IMR-90 (cell line): ENCODE measurements around the gene ADARB2. TPM values are rescaled to one million over a fixed set of nuclear protein-coding genes. Genes with fewer than 3 reads are reported as not detected.

Experiments
- ATAC-seq: fragments of 200-7000 bp; cut with Tn5 transposase; 2 replicates; pipeline ENCODE4 v1.9.1; 2020; ENCODE audit warnings: low read depth, mild to moderate bottlenecking, moderate library complexity
- BruUV-seq: library from RNA; stranded (reverse); fragments of 400-500 nt; replicated peaks from 2 replicates; lab custom pipeline; 2021; lab: Mats Ljungman, UMichigan
- CTCF ChIA-PET: fragments of 300-600 bp; formaldehyde crosslinking; extraction: SDS; loops from one replicate; lab custom pipeline; 2021; ENCODE audit warnings: antibody characterized with exemption; lab: Yijun Ruan, JAX
- POLR2A ChIA-PET: fragments of 300-600 bp; sonication (Branson Sonifier 250); formaldehyde crosslinking; loops from one replicate; lab custom pipeline; 2022; ENCODE audit warnings: antibody characterized with exemption; ENCODE audit not compliant: unreplicated experiment; lab: Charles Lee
- DNase-seq: peaks from one replicate; pipeline ENCODE4 v3.0.0; 2013
- H2AFZ ChIP-seq: replicated peaks from 2 replicates; pipeline ENCODE3; 2013; ENCODE audit warnings: low read length, mild to moderate bottlenecking; ENCODE audit not compliant: poor library complexity
- H2AK5ac ChIP-seq: 2 replicates; pipeline ENCODE4 v1.6.1; 2013; ENCODE audit warnings: low read depth, low read length, inconsistent platforms
- H2AK9ac ChIP-seq: replicated peaks from 2 replicates; pipeline ENCODE3; 2013; ENCODE audit warnings: mild to moderate bottlenecking, low read depth, low read length, moderate library complexity; ENCODE audit not compliant: poor library complexity
- H2BK120ac ChIP-seq: 2 replicates; pipeline ENCODE4 v1.6.1; 2013; ENCODE audit warnings: low read depth, low read length, inconsistent platforms
- H2BK15ac ChIP-seq: 3 replicates; pipeline ENCODE4 v1.6.1; 2013; ENCODE audit warnings: low read depth, low read length, inconsistent platforms
- H2BK20ac ChIP-seq: 2 replicates; pipeline ENCODE4 v1.6.1; 2013; ENCODE audit warnings: low read depth, mild to moderate bottlenecking, inconsistent platforms, low read length, moderate library complexity
- H2BK5ac ChIP-seq: 2 replicates; pipeline ENCODE4 v1.6.1; 2013; ENCODE audit warnings: mild to moderate bottlenecking, low read depth, low read length, inconsistent platforms; ENCODE audit not compliant: poor library complexity, severe bottlenecking
- H3K14ac ChIP-seq: replicated peaks from 2 replicates; pipeline ENCODE4 v1.6.1; 2013; ENCODE audit warnings: low read depth, low read length, inconsistent platforms
- H3K18ac ChIP-seq: 2 replicates; pipeline ENCODE4 v1.6.1; 2013; ENCODE audit warnings: low read depth, low read length, control low read depth
- H3K23ac ChIP-seq: 2 replicates; pipeline ENCODE4 v1.6.1; 2013; ENCODE audit warnings: low read depth, low read length, inconsistent platforms
- H3K27ac ChIP-seq: 2 replicates; pipeline ENCODE4 v1.5.1; 2013; ENCODE audit warnings: mild to moderate bottlenecking, control low read depth, low read length; ENCODE audit not compliant: insufficient read depth
- H3K27me3 ChIP-seq: 2 replicates; pipeline ENCODE4 v1.6.1; 2013; ENCODE audit warnings: low read length; ENCODE audit not compliant: control insufficient read depth, insufficient read depth
- H3K36me3 ChIP-seq: 2 replicates; pipeline ENCODE4 v1.6.1; 2013; ENCODE audit warnings: low read length, mixed read lengths; ENCODE audit not compliant: control insufficient read depth, insufficient read depth
- H3K4ac ChIP-seq: 2 replicates; pipeline ENCODE4 v1.6.1; 2013; ENCODE audit warnings: low read depth, low read length, inconsistent platforms
- H3K4me1 ChIP-seq: 2 replicates; pipeline ENCODE4 v1.6.1; 2013; ENCODE audit warnings: low read length, mixed read lengths; ENCODE audit not compliant: control insufficient read depth, insufficient read depth
- H3K4me2 ChIP-seq: 2 replicates; pipeline ENCODE4 v1.6.1; 2013; ENCODE audit warnings: low read depth, mild to moderate bottlenecking, control low read depth, low read length, moderate library complexity
- H3K4me3 ChIP-seq: 2 replicates; pipeline ENCODE4 v1.5.1; 2013; ENCODE audit warnings: low read depth, mild to moderate bottlenecking, control low read depth, low read length, moderate library complexity; ENCODE audit not compliant: insufficient read depth
- H3K56ac ChIP-seq: 2 replicates; pipeline ENCODE4 v1.6.1; 2013; ENCODE audit warnings: low read length, inconsistent platforms; ENCODE audit not compliant: insufficient read depth; ENCODE audit errors: extremely low read depth
- H3K79me1 ChIP-seq, 2 experiments: 2 replicates each; pipeline ENCODE4 v1.6.1; 2013; ENCODE audit warnings: low read length in 2 of 2, inconsistent platforms in 1 of 2, low read depth in 1 of 2
- H3K9ac ChIP-seq: 2 replicates; pipeline ENCODE4 v1.6.1; 2013; ENCODE audit warnings: low read depth, low read length, control low read depth
- H3K9me1 ChIP-seq: 2 replicates; pipeline ENCODE4 v1.6.1; 2013; ENCODE audit warnings: low read length, inconsistent platforms; ENCODE audit not compliant: insufficient read depth
- H3K9me3 ChIP-seq: 2 replicates; pipeline ENCODE4 v1.6.1; 2013; ENCODE audit warnings: low read length; ENCODE audit not compliant: control insufficient read depth, insufficient read depth
- H4K20me1 ChIP-seq: 2 replicates; pipeline ENCODE4 v1.6.1; 2013; ENCODE audit warnings: low read length, inconsistent platforms; ENCODE audit not compliant: insufficient read depth
- H4K5ac ChIP-seq: 2 replicates; pipeline ENCODE4 v1.6.1; 2013; ENCODE audit warnings: mild to moderate bottlenecking, low read depth, low read length, control low read depth
- H4K8ac ChIP-seq, 2 experiments: 2 replicates each; pipeline ENCODE4 v1.6.1; 2013; ENCODE audit warnings: low read depth in 2 of 2, low read length in 2 of 2, control low read depth in 1 of 2, inconsistent platforms in 1 of 2
- H4K91ac ChIP-seq: 2 replicates; pipeline ENCODE4 v1.6.1; 2013; ENCODE audit warnings: low read depth, low read length, inconsistent platforms; ENCODE audit not compliant: insufficient read depth
- POLR2A ChIP-seq: IDR thresholded peaks from 2 replicates; pipeline ENCODE4 v1.6.1; 2012; ENCODE audit warnings: mild to moderate bottlenecking, low read depth, low read length
- SMC3 ChIP-seq: fragments of 150-350 bp; IDR thresholded peaks from 2 replicates; pipeline ENCODE4 v1.6.1; 2016; ENCODE audit warnings: low read depth, mild to moderate bottlenecking, antibody characterized with exemption, low read length, moderate library complexity
- WGBS, 2 experiments: methylation state at CpG; one replicate each; pipeline versions ENCODE4 v1.1.5 to v1.1.7; 2013; ENCODE audit warnings: missing lambda C conversion rate in 2 of 2; ENCODE audit not compliant: insufficient read length in 1 of 2; ENCODE audit errors: extremely low coverage in 2 of 2; 5-methylcytosine and 5-hydroxymethylcytosine counted together
- dilution Hi-C: fragments of 300-500 bp; cut with HindIII; formaldehyde crosslinking; loops from one replicate; pipeline ENCODE4 v1.14.3; 2018; ENCODE audit warnings: low sequenced_read_pairs; ENCODE audit not compliant: unreplicated experiment
- in situ Hi-C: fragments of 300-500 bp; cut with MboI; formaldehyde crosslinking; loops from 3 replicates; pipeline ENCODE4 v1.14.3; 2019; ENCODE audit warnings: low sequenced_read_pairs, inconsistent platforms, mixed read lengths
- intact Hi-C: fragments of 100-400 bp; cut with micrococcal nuclease; formaldehyde crosslinking; loops from 2 replicates; pipeline ENCODE4 v1.10.0; 2022
- polyA plus RNA-seq, 3 experiments: library from polyadenylated mRNA; depleted of rRNA; stranded (reverse); fragments of >200 nt; gene quantifications; 2 replicates each; pipeline ENCODE4 v1.2.3, GENCODE V29; 2012; ENCODE audit warnings: low replicate concordance in 1 of 3
- total RNA-seq: library from RNA; depleted of rRNA; stranded (reverse); fragments of >200 nt; gene quantifications from 2 replicates; pipeline ENCODE4 v1.2.3, GENCODE V29; 2012
- TF ChIP-seq, protein P1 (sequence below): fragments of 150-350 bp; IDR thresholded peaks from 2 replicates; pipeline ENCODE4 v1.6.1; 2016; ENCODE audit warnings: low read depth, mild to moderate bottlenecking, low read length, moderate library complexity, borderline replicate concordance

Gene ADARB2
- total and polyA plus RNA-seq, 2 of the 4 experiments (the other 2 are of a cell fraction), result not detected

DNA sequence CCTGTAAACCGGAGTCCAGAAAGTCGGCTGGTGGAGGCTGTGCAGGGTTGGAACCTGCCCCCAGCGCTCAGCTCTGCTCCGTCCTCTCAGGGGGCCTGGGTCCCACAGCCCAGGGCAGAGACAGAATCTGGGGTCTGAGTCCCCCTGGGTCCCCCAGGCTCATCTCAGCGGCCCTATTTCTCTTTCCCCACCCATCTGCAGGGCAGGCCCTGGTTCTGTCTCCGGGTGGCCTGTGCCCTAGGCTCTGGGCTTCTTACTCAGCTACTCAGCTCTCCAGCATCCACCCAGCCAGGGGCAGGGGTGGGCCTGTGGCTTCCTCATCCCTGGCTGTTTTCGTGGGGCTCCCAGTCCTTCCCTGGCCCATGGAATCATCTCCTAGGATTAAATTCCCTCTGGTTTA, 183.4 kb downstream of the ADARB2 start:
- H4K91ac ChIP-seq, result no peak overlapping the region
- H3K18ac ChIP-seq, result no peak overlapping the region
- no peak overlapping the region for H3K4me2 ChIP-seq
- H3K4ac ChIP-seq, result no peak overlapping the region
- CTCF ChIA-PET, result no interaction called here
- H3K4me1 ChIP-seq, result no peaks in the 10 kb centered on the region
- H3K56ac ChIP-seq, result no peak overlapping the region
- no peak overlapping the region for H4K5ac ChIP-seq
- no peak overlapping the region for H4K8ac ChIP-seq
- no peak overlapping the region for H2BK5ac ChIP-seq
- H3K36me3 ChIP-seq, result no peaks in the 10 kb centered on the region
- H2AK9ac ChIP-seq, result no peak overlapping the region
- H3K9ac ChIP-seq, result no peak overlapping the region
- H2BK15ac ChIP-seq, result no peak overlapping the region
- TF ChIP-seq SMC3 (no peak), POLR2A (no peak)
- TF ChIP-seq, protein P1, sequence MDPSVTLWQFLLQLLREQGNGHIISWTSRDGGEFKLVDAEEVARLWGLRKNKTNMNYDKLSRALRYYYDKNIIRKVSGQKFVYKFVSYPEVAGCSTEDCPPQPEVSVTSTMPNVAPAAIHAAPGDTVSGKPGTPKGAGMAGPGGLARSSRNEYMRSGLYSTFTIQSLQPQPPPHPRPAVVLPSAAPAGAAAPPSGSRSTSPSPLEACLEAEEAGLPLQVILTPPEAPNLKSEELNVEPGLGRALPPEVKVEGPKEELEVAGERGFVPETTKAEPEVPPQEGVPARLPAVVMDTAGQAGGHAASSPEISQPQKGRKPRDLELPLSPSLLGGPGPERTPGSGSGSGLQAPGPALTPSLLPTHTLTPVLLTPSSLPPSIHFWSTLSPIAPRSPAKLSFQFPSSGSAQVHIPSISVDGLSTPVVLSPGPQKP, result no peak
- H2AFZ ChIP-seq, result no peak overlapping the region
- dilution Hi-C loops, result no loop called here
- peaks cover 38% of the 10 kb centered on the region for H3K9me3 ChIP-seq
- no peak overlapping the region for H3K4me3 ChIP-seq
- no TSS peak for BruUV-seq
- no peak overlapping the region for H2BK20ac ChIP-seq
- no peaks in the 10 kb centered on the region for H3K79me1 ChIP-seq
- H3K27ac ChIP-seq, result no peak overlapping the region
- DNase-seq (no peak), ATAC-seq (no peak)
- intact Hi-C loops, result no loop called here
- in situ Hi-C loops, result no loop called here
- H3K23ac ChIP-seq, result no peak overlapping the region
- H3K27me3 ChIP-seq, result no peaks in the 10 kb centered on the region
- POLR2A ChIA-PET, result no interaction called here
- no peak overlapping the region for H3K14ac ChIP-seq
- no CpG with 5 or more reads among the region's 7 CpGs for WGBS, 2 experiments
- H2BK120ac ChIP-seq, result no peak overlapping the region
- no peaks in the 10 kb centered on the region for H4K20me1 ChIP-seq
- no peak overlapping the region for H2AK5ac ChIP-seq
- H3K9me1 ChIP-seq, result no peaks in the 10 kb centered on the region
